NCI-H524 (cell line): ENCODE measurements around the gene ADGRG6.

Source experiments
- DNase-seq, 2 experiments: peaks; one replicate each; lab custom pipeline; 2025; lab: John Stamatoyannopoulos, UW

ADGRG6 gene

DNA sequence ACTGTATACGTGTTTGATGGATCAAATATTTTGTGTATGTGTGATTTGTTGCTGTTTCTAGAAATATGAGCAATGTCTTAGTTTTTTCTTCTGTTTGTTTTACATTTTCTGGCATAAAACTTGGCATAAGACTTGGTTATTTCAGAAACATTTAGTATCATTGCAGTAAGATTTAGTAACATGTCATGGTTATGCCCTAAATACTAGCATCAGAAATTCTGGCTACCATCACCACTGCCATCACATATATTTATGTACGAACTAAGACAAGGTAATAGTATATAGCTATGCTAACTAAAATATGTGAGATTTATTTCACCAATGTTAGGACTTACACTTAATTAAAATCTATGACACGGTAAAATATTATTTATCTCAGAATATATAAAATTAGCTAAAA lies 10.3 kb upstream of the ADGRG6 start:
- no peak for DNase-seq

DNA sequence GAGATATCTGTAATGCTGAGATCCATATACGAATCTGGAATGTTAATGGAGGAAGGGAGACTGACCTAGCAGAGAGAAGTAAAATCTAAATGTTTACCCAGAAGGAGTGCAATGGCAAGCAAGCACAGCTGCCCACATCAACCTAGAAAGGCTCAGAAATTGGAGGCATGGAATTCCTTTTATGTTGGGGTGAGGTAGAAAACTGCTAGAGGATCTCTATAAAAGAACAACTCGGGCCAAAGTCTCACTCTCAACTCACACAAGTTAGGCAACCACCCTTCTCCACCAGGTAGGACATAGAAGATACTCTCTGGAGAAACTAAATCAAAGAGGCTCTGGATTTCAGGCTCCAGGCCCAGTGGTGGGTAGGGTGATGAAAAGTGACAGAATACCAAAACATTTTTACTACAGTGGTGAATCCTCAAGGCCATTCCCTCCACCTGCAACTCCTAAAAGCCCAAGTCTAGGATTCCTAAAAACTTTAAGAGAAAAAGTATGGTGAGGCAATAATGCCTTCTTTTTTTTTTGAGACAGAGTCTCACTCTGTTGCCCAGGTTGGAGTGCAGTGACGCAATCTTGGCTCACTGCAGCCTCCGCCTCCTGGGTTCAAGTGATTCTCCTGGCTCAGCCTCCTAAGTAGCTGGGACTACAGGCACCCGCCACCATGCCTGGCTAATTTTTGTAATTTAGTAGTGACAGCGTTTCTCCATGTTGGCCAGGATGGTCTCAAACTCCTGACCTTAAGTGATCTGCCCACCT lies 9.5 kb upstream of the ADGRG6 start:
- no peak for DNase-seq

DNA sequence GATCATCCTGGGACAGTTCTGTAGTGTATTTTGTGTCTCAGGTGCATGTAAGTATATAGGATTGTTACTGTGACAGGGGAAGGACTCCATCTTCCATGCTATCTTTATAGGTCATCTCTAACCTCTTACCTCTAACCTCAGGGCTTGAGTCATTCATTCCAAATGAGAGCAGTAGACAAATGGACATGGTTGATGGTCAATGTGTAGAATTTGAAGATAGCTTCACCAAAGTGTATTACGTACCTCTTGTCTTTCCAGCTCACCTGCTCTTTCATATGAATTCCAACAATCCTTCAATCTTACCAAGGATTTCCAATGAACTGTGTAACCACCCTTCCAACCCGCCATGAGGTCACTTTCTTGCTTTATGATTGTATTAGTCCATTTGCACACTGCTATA lies 8.7 kb upstream of the ADGRG6 start:
- DNase-seq, result no peak

DNA sequence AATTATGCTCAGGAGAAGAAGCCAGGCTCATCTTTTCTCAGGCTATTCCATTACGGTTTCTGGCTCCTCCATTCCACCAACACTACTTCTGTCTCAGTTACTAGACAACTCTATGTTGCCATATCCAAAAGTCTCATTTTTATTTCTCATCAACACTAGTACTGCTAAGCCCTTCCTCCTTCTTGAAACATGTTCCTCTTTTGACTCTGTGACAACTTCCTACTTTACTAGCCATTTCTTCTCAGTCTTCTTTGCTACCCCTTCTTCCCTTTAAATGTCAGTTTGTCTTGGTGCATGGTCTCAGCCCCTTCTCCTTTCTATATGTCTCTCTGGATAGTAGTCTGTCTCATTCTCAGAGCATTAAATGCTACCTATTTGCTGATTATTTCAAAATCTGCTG lies 7.1 kb upstream of the ADGRG6 start:
- DNase-seq, result no peak

DNA sequence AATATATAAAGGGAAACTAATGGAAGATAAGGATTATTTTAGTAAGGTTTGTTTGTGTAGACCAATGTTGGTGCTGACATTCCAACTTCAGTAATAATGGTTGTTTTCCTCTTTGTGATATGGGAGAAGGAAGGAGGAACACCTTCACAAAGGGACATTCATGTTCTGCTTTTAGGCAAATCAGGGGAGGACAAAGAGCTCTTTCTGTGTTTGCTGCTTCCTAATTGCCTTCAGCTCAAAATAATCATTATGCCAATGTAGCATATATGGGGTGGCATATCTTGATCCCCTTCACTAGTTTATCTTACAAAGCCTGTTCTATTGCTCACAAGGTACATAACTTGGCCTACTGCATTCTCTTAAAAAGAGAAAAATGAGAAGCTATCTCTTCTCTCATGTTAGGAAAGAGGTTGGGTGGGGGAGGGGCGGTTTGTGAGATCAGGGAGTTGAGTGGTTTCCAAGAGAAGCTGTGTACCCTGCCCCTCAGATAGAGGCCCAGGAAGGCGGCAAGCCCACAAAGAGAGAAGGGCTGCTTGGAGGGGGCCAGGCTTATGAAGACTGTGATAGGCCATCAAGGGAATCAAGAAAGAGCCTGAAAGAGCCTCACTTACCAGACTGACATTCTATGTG lies 4.7 kb upstream of the ADGRG6 start:
- no peak for DNase-seq

DNA sequence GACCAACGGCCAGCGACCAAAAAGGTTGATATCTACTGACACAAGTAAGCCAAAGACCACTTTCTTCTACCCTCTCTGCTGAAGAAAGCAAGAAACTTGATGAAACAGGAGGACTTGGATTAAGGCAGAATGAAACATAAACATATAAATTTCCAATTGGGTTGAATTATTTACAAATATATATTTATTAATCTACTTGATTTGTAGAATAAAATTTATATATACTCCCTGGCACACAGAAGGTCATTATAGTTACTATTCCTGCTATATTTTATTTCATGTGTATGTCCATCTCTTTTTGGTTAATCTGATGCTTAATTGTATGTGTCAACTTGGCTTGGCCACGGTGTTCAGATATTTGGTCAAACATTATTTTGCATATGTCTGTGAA lies 4.2 kb upstream of the ADGRG6 start:
- DNase-seq, result no peak

DNA sequence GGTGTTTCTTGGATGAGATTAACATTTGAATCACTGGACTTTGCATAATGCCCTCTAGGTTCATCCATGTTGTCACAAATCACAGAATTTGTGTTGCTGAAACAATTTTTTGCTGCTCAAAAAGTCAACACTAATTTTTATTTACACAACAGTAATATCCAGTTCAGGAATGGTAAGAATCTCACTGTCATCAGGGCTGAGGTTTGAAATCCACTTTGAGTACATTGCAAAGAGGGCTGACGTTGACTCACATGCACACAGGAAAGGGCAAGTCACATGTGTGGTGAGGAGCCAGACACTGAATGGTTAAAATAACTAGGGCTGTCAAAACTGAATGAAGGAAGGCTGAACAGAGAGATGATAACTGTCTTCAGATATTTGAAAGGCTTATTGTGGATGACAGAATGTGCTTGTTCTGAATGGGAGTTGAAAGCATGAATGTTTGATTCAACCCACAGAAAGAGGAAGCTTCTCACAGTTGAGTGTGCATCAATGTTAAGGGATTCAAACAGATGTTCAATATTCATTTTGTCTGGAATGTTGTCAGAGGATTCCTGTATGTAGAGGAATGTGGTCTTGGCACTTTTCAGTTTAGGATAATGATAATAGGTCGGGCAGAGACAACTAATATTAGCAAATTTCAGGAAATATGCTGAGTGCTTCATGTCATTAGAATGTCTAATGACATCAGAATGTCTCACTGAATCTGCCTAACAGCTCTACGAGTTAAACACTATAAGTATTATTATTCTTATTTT lies 3.6 kb upstream of the ADGRG6 start:
- DNase-seq, result no peak

DNA sequence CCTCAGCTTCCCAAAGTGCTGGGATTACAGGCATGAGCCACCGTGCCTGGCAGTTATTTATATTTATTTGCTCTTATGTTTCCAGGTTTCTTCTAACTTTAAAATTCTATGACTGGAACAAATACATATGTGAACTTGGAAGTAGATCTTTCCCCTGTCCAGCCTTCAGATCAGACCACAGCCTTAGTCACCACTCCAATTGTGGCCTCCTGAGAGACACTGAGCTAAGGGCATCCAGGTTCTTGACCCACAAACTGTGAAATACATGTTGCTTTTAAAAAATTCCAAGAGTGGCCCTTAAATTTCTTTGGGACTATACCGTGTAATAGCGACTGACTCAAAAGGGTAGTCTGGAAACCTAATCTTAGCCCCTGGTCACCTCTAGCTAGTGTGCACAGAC lies 1.5 kb upstream of the ADGRG6 start:
- no peak for DNase-seq

DNA sequence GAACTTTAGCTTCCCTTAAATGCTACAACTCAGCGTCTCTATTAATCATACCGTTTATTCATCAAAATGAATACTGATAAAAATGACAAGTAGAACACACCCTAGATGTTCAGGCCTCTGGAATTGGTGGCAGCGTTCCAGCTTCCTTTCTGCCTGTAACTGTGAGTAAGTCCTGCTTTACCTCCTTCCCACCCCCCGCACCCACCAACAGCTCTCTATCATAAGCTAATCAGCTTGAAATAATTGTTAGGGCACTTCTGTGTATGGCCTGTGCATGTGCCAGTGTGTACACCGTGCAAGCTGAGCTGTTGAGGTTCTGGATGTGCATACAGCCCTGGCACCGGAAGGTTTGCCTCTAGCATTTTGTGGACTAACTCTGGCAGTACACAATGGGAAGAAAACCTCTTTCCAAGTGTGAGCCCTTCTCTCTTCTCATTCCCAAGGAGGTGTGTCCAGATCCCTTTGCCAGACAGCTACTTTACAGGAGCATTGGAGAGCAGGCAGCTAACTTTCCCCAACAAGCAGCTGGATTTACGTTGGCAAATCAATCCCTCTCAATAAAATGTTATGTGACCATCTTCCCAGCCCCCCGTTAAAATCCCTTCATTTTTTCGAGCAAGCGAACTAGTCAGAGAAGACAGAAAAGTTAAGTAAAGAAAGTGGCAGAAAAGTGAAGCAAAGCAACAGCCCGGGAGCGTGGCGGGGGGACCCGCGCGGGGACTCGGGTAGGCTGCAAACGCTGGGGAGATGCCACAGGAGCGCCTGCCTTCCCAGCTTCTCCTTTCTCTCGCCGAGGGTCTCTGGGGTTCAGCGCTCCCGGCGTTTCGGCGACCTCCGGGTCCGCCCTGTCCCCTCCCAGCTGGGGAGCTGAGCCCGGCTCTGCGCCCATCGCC lies 803 bp upstream of the ADGRG6 start:
- DNase-seq, result peak in 1 of 2 experiments; percentile 13

DNA sequence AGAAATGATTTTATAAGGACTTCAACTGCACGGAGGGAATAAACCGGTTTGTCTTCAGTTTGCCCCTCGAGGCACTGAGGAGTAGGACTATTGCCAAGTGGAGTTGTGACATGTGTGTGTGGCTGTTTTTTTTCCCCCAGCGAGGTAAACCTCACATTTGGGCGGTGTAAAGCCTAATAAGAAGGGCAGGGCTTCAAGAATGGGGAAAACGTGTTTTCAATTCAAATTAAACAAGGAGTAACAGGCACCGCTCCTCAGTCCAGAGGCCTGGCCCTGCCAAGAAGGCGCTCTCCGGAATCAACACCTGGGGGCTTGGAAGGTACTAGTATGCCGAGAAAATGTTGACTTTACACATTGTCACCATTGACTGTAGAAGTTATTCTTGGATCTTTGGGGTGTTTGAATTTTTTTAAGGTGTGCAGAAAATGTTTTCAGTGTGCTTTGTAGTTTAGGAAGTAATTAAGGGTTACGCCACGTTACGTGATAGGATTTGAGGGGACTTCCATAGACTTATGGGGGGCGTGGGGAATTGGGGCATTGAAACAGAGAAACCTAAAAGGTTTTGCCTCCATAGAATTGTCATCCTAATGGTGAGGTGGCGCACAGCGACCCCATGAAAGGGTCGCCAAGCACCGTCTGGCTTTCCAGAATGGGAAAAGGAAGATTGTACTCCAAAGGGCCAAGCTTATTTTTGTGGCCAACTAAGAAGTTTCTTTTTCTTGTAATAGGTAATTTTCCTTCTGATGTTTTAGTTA lies 791 bp downstream of the ADGRG6 start:
- no peak for DNase-seq

DNA sequence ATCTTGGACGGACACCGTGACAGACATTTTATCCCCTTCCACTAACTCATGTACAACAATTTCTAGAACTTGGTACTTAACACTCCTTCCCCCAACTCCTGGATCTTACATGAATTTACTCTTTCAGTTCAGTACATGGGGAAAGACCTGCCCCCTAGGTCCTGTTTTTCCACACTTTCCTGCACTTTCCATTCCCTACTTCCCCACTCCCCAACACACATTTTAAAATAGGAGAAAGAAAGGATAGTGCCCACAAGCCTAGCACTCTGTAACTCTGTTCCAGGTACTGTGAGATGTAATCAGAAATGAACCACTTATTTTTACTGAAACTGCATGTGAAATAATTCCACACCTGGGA lies 1.3 kb downstream of the ADGRG6 start:
- no peak for DNase-seq

DNA sequence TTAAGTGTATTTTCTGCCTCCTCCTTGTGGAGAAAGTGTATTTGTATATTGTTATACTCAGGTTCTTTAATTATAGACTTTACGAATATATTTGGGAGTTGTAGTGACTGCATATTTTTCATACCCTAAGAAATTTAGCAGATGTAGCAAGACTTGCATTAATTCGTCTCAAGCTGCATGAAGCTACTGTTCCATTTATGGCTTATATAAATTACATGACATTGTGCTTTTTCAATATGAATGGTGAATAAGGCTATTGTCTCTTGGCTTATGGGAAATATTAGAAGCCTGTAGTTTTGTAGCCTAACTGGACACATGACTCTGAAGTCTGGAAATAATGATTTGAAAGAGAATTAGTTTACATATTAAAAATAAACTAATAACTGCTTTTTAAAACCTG lies 2.4 kb downstream of the ADGRG6 start:
- no peak for DNase-seq

DNA sequence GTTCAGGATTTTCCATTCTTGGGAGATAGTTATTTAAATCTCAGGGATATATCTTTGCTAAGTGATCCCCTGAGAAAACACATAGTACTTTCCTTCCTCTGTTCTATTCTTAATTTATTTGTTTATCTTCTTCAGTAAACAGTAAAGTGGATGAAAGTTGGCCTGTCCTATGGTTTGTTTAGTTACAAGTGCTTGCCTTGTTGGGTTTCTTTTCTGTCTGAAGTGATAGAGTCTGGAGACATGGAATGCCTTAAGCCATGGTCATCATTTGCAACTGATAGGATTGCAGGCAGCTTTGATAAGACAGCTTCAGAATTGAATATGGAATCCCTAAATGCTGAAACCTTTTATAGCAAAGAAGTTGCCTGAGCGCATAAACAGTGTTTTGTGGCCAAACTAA lies 4.9 kb downstream of the ADGRG6 start:
- no peak for DNase-seq

DNA sequence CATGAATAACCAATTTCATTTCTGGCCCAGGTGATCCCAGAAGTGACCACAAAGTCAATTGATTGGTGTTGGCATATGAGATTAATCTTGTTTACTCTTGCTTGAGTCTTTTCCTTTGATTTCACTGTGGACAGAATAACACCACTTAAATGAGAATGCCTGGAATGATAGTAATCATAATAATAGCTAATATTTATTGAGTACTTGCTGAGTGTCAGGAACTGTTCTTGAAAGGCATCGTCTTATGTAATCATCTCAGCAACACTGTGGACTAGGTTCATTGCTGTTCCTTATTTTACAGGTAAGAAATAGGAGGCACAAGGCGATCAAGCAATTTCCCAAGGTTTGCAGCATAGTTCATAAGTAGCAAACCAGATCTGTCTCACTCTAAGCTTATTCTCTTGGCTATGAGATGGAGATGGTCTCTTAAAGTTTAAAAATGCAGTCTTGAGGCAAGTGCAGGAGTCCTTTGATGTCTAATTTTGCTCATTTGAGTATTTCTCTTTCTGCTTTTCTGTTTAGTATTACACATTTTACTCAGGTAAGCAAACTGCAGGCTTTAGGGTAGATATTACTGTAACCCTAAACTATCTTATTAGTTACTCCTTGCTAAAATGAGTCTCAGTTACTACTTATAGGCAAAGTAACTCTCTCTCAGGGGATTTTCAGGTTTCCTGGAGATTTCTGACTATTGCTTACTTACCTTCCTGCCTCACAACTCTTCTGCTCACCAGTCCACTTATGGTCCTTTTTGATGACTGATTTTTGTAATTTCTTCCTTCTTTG lies 6.3 kb downstream of the ADGRG6 start:
- no peak for DNase-seq

DNA sequence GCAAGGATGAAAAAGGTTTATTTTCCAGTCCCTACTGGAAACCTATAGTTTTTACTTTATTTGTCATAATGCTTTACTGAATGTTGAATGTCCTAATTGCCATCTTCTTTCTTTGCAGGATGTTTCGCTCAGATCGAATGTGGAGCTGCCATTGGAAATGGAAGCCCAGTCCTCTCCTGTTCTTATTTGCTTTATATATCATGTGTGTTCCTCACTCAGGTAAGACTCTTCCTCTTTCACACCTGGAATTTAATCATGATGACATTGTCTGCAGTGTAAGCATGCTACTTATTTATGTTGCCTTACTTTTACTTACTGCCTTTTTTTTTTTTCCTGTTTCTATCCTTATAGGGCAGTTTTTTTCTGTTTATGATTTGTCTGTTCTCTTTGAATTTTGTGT lies 7.6 kb downstream of the ADGRG6 start:
- DNase-seq, result no peak

DNA sequence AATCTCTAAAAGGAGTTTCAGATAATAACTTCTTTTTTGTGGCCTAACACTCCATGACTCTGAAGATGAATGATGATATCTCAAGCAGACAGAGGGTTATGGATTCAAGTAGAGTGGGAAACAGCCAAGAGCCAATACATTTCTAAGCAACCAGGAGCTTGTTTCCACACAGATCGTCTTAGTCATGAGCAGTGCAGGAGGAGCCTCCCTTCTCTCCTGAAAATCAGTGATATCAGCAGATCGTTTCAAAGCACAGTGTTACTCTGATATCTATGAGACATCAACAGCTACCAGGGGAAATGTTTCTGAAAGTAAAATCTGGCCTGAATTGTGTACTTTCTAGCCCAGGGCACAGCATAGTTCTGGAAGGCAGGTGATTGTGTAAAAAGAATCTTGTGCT lies 11.5 kb downstream of the ADGRG6 start:
- DNase-seq, result no peak

DNA sequence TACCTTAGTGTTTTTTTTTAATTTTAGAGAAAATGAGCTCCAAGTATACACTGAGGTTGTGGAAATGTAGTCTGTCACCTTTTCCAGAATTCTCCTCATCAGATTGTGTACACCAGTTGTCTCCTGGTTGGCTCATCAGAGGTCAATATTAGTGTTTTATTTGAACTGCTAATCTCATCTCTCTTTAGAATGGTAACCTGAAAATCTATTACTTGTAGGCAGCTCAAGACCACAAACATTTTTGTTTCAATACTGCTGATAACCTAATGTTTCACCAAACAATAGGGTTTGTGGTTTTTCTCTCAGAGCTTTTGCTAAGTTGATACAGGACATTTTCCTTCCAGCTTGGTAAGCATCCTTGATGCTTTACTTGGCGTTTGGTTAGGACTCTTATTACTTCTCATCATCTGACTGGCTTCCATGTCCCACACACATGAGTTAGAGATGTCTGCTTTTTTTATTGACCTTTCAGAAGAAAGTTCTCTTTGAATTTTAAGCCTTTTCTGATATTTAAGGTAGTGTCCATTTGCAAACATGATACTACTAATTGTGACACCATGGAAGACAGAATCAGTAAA lies 15.1 kb downstream of the ADGRG6 start:
- DNase-seq, result no peak

DNA sequence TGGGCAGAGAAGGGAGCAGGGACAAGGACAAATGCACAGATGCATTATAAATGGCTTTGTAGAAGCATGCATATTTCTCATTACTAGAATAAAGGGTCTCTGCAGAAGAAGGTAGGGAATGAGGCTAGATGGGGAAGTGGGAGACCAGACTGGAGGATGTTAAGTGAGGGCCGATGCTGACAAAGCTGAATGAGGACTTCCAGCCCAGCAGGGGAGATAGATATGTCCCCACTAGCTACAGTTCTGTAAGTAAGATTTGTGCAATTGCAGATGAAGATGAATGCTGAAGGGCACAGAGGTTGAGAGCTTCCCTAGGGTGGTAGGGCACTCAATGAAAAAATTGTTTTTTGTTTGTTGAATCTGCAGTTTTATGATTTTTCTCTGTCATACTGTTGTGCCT lies 16.9 kb downstream of the ADGRG6 start:
- no peak for DNase-seq

DNA sequence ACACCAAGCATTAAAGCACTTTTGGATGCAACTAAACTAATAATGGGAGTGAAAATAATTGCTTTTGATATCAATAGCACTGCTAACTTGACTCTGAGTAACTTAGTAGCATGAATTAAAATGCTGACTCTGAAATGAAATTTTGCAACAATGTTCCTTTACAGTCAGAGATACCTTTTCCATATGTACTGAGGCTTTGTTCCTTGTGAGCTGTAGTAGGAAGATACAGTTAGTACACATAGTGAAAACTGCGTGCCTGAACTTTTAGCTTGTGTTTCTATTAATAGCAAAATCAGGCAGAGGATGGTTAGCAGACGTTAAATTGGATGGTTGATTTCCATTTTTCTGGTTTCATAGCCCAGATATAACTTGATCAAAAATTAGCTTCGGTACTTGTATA lies 18.6 kb downstream of the ADGRG6 start:
- DNase-seq, result no peak

DNA sequence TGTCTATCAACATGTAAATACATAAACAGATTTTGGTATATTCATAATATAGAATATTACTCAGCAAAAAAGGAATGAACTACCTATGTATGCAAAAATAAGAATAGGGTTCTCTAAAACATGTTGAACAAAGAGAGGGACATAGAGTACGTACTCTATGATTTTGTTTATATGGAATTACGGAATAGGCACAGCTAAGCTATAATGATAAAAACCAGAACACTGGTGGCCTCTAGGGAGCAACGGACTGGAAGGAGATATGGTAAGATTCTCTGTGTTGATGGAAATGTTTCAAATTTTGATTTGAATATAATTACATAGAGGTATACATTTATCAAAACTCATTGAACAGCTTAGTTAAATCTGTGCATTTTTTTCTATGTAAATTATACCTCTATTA lies 19.6 kb downstream of the ADGRG6 start:
- DNase-seq, result no peak
